ENCODE measurements around the gene RING1.
A peak's percentile ranks its signal among the peaks of the same experiment; 100 is the strongest.

RING1 gene

DNA sequence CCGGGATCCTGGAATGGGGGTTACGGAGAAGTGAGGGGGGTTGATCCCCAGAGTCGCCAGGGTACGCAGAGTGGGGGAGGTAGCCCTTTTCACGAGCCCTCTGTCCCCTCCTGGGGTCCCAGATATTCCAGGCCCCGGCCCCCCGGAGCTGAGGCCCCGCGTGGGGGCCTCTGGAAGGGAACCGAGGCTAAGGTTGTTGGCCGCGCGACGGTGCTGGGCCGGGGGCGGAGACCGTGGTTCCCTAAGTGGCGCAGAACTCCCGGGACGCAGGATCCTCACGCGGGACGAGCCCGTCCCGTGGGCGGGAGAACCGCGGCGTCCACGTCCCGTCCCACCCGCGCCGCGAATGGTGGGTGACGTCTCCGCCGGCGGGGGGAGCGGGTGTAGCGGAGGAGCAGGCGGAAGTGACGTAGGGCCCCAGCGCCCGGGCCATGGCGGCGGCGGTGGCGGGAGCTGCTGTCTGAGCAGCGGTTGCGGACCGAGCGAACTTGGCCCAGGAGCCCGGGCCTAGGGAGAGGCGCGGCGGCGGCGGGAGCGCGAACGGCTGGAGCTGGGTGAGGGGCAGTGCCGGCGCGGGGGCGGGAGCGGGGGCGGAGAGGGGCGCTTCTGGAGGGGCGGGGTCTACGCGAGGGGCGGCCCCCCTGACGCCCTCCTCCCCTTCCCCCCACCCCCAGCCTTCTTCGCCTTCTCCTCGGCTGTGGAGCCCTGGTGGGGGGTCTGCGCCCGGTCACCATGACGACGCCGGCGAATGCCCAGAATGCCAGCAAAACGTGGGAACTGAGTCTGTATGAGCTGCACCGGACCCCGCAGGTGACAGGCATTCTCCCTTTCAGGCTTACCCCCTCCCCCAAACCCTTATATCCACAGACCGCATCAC, at the start of gene RING1:
TSS of gene RING1 (plus strand) at position 410 of the 877 bp plus-strand sequence. CDS start at position 733, 323 bp downstream.
- TF ChIP-seq, protein P1, sequence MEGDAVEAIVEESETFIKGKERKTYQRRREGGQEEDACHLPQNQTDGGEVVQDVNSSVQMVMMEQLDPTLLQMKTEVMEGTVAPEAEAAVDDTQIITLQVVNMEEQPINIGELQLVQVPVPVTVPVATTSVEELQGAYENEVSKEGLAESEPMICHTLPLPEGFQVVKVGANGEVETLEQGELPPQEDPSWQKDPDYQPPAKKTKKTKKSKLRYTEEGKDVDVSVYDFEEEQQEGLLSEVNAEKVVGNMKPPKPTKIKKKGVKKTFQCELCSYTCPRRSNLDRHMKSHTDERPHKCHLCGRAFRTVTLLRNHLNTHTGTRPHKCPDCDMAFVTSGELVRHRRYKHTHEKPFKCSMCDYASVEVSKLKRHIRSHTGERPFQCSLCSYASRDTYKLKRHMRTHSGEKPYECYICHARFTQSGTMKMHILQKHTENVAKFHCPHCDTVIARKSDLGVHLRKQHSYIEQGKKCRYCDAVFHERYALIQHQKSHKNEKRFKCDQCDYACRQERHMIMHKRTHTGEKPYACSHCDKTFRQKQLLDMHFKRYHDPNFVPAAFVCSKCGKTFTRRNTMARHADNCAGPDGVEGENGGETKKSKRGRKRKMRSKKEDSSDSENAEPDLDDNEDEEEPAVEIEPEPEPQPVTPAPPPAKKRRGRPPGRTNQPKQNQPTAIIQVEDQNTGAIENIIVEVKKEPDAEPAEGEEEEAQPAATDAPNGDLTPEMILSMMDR (IDR thresholded peaks at IDR 0.05; ENCODE audit: insufficient read depth, low read depth, low read length, missing control alignments), result no peak
- H3K4me3 ChIP-seq (ENCODE audit: low read length), result peak within 1 kb of the TSS; percentile 79
- peak; percentile 69 for DNase-seq (ENCODE audit: low read depth)

DNA sequence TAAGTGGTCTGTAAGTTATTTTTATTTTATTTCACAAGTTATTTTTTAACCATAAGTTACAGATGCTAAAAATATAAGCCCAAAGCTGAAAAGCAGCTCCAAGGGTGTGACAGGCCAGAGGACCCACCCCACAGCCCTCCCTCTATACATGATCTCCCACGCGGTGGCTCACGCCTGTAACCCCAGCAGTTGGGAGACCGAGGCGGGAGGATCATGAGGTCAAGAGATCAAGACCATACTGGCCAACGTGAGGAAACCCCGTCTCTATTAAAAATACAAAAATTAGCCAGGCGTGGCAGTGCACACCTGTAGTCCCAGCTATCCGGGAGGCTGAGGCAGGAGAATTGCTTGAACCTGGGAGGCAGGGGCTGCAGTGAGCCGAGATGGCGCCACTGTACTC, 48.2 kb upstream of the RING1 start:
- H3K4me3 ChIP-seq (ENCODE audit: low read length), result no peak overlapping the region

DNA sequence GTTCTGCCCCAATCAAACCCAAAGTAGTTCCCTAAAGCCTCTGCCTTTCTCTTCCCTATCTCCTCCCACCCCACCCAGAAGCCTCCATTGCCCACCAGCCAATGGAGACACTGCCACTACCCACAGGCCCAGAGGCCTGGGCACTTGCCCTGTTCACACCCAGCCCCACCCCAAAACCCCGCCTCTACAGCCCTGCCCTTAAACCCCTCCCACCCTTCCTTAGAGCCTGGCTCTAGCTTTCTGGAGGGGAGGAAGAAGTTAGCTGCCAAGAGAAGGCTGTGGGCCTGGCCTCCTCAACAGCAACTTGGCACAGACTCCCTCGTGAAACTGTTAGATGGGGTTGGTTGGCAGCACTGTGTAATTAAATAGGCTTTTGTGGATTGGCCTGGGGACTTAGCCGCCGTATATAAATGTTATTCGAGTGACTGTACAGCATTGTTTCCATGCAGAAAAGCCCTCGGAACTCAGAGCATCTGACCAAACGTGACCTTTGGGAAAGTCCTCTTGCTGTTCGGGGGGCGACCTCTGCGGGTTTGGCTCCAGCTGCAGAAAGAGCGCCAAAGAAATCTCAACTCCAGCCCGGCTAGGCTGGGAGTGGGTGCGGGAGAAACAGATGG, 47.5 kb upstream of the RING1 start:
- peak; percentile 19 for DNase-seq (ENCODE audit: low read depth)
- H3K4me3 ChIP-seq (ENCODE audit: low read length), result no peak overlapping the region
- TF ChIP-seq, protein P1 (IDR thresholded peaks at IDR 0.05; ENCODE audit: insufficient read depth, low read depth, low read length, missing control alignments), result no peak

More for the DNA sequence above, 48.2 kb upstream of the RING1 start:
- no peak for DNase-seq (ENCODE audit: low read depth)
- TF ChIP-seq, protein P1 (IDR thresholded peaks at IDR 0.05; ENCODE audit: insufficient read depth, low read depth, low read length, missing control alignments), result no peak

DNA sequence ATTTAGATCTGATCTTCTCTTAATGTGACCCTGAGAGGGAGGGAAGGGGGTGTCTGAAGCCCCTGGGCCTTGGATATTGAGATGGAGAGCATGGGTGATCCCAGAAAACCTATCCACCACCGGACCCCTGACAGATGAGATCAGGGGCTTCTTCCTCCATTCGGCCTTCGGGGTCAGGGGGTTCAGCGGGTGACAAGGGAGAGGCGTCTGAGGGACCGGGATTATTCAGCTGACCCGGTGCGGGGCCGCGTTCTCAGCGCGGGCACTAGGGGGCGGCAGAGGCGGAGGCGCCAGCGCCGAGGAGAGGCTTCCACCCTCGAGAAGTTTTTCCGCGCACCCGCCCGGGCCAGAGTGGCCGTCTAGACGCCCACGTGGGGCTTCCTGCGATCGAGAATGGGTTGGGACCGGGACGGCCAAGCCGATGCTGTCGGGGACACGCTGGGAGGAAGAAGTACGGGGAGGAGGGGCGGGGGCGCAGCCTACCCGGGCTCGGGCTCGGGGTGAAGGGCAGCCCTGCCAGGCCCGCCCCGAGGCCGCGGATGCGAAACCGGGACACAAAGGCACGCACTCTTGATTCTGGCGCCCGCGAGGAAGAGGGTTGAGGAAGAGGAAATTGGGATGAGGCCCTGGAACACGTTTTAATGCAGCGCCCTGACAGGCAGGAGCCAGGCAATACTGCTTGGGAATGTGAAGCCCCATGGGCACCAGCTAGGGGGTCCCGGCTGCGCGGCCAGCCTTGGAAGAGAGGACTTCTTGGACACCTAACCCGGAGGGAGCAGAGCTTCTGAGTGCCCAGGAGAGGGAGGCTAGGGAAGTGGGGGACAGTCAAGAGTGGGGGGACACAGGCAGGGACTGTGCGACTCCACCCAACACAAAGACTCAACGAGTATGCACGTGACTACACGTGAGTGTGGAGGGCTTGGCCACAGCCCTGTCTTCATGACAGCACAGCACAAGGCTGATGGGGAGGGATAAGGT, 46.7 kb upstream of the RING1 start:
- TF ChIP-seq, protein P1 (IDR thresholded peaks at IDR 0.05; ENCODE audit: insufficient read depth, low read depth, low read length, missing control alignments), result peak; percentile 78
- peak overlapping the region; percentile 52 for H3K4me3 ChIP-seq (ENCODE audit: low read length)
- DNase-seq (ENCODE audit: low read depth), result peak; percentile 59

DNA sequence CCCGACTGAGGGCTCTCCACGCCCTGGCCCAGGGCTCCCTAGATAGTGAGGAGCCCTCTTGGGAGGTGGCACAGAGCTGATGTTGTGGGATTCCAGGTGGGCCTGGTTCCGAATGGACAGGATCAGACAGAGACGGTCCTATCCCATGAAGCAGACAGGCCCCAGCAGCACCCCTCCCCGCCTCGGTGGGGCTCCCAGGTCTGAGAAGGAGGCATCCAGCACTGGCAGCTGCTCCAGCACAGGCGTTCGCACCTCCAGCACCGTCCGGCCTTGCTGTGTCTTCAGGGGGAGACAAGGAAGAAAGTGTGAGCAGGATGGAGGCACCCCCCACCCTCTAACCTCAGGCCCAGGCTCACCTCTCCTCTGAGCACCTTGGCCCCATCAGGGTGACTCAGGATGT, 44.8 kb upstream of the RING1 start:
- DNase-seq (ENCODE audit: low read depth), result no peak
- H3K4me3 ChIP-seq (ENCODE audit: low read length), result no peak overlapping the region
- TF ChIP-seq, protein P1 (IDR thresholded peaks at IDR 0.05; ENCODE audit: insufficient read depth, low read depth, low read length, missing control alignments), result no peak

DNA sequence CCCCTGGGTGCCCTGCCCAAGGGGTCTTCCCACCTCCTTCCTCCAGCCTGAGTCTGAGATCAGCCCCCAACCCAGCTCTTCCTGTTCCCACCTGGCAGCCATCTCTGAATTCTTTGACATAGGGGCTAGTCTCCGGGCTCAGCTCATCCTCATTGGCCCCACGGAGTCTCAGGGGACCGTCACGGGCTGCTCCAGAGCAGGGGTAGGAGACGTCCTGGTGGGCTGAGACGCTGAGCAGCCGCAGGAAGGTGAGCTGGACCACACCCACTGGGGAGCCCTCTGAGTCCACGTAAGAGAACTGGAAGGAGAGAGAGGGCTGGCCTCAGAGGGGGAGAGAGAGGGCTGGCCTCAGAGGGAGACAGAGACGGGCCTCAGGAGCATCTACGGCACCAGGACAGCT, 44.1 kb upstream of the RING1 start:
- TF ChIP-seq, protein P1 (IDR thresholded peaks at IDR 0.05; ENCODE audit: insufficient read depth, low read depth, low read length, missing control alignments), result no peak
- no peak for DNase-seq (ENCODE audit: low read depth)
- H3K4me3 ChIP-seq (ENCODE audit: low read length), result no peak overlapping the region
